Ovary (tissue), 9 donors: ENCODE measurements around the gene ITPKC. TPM values are rescaled to one million over a fixed set of nuclear protein-coding genes. Genes with fewer than 3 reads are reported as not detected.

ENCODE experiments used
- DNase-seq, 5 donors: peaks; one replicate each; pipeline ENCODE4 v3.0.0-alpha.2; 2019 to 2020
- H3K27ac ChIP-seq, 2 donors: fragments of 200-600 bp; one replicate each; pipeline versions ENCODE4 v1.5.1 to v1.8.0; 2019 to 2022
- H3K27me3 ChIP-seq: fragments of 200-600 bp; one replicate; pipeline ENCODE4 v1.8.0; 2022
- H3K36me3 ChIP-seq: fragments of 200-600 bp; sonication (generic); one replicate; pipeline ENCODE4 v1.5.1; 2019
- H3K4me1 ChIP-seq: one replicate; pipeline ENCODE4 v1.8.1; 2013; ENCODE audit warnings: mild to moderate bottlenecking, moderate library complexity; ENCODE audit not compliant: insufficient read depth
- H3K4me3 ChIP-seq: fragments of 200-600 bp; sonication (generic); one replicate; pipeline ENCODE4 v1.5.1; 2017
- H3K9me3 ChIP-seq, 2 donors: fragments of 200-600 bp in 1 of 2; sonication (generic) in 1 of 2; one replicate each; pipeline versions ENCODE4 v1.5.1 to v1.8.1; 2013 to 2019; ENCODE audit warnings: mild to moderate bottlenecking in 1 of 2, moderate library complexity in 1 of 2
- CTCF ChIP-seq, 3 donors: fragments of 450-650 bp in 2 of 3; fragments of 200-600 bp in 1 of 3; IDR thresholded peaks; one replicate each; pipeline versions ENCODE4 v1.5.1 to v1.8.0; 2016 to 2022; ENCODE audit warnings: antibody characterized with exemption in 3 of 3, mild to moderate bottlenecking in 1 of 3
- EP300 ChIP-seq: sonication (generic); formaldehyde crosslinking; IDR thresholded peaks from one replicate; pipeline ENCODE4 v1.6.1; 2017; ENCODE audit warnings: antibody characterized with exemption
- POLR2A ChIP-seq: fragments of 450-650 bp; IDR thresholded peaks from one replicate; pipeline ENCODE4 v1.6.1; 2017; ENCODE audit warnings: antibody characterized with exemption, mild to moderate bottlenecking, moderate library complexity
- WGBS, 3 donors: extraction: QIAGEN DNeasy Blood & Tissue Kit in 1 of 3; methylation state at CpG; one replicate each; pipeline versions ENCODE4 v1.1.5 to v1.1.7; 2013 to 2017; 5-methylcytosine and 5-hydroxymethylcytosine counted together
- intact Hi-C, 4 donors: fragments of 100-400 bp; cut with DNase I; formaldehyde crosslinking; loops; one replicate each; pipeline versions ENCODE4 v1.11.0 to v1.15.1; 2022 to 2023
- polyA plus RNA-seq, 2 donors: library from polyadenylated mRNA; stranded (reverse); fragments of 200-250 nt in 1 of 2; fragments of 350-450 nt in 1 of 2; fragmentation: Illumina TruSeq in 1 of 2; extraction: RNeasy Lipid Tissue Mini Kit (QIAGEN cat#74804) in 1 of 2; gene quantifications; one replicate each; pipeline ENCODE4 v1.2.3, GENCODE V29; 2013 to 2014
- total RNA-seq, 7 donors: library from RNA; depleted of rRNA in 2 of 7; stranded (reverse); fragments of >200 nt in 2 of 7; fragmentation: NEBNext Ultra II Directional in 3 of 7; extraction: Animal tissue kit (Norgen Biotek cat#: 25700) in 3 of 7; gene quantifications; one replicate each; pipeline versions ENCODE4 v1.1.0 to v1.2.4, GENCODE V29; 2016 to 2023
- donor health status: DM: no; HTN: no; CAD: no; lungs with moderate emphysema.
- donor health status: DM: no; HTN: no; CAD: no.
- donor health status: Bipolar disorder and iron deficiency.
- donor health status: DM: yes; HTN: yes; CAD: no.
- donor health status: DM: no; HTN: no; CAD: no.
- donor health status: DM: yes; HTN: yes; CAD: no.

The ITPKC gene
- total and polyA plus RNA-seq, 9 donors, result 6.5 to 117 (median 19.1) TPM

- no peak for TF ChIP-seq EP300
- no peak for TF ChIP-seq CTCF (IDR thresholded peaks at IDR 0.05)
- no peak for TF ChIP-seq POLR2A
Observed at GRCh38 chr19:40672038-40672437, 44.9 kb upstream of the ITPKC start.

GRCh38 chr19:40672573-40673299, 44.2 kb upstream of the ITPKC start:
- Histone ChIP-seq H3K27ac (no peak overlapping the region), H3K36me3 (no peaks in the 10 kb centered on the region), H3K4me1 (no peaks in the 10 kb centered on the region), H3K27me3 (no peaks in the 10 kb centered on the region), H3K9me3 (no peaks in the 10 kb centered on the region), H3K4me3 (no peak overlapping the region)
- WGBS, 3 donors, result 89 to 92% (median 91%) methylated on average over 7 of the region's 7 CpGs
- TF ChIP-seq CTCF (IDR thresholded peaks at IDR 0.05) (no peak), EP300 (no peak), POLR2A (no peak)
- no peak for DNase-seq
- intact Hi-C loops, result no loop called here

More at GRCh38 chr19:40672038-40672437, 44.9 kb upstream of the ITPKC start:
- H3K27ac ChIP-seq, result no peak overlapping the region
- no peak overlapping the region for H3K4me3 ChIP-seq
- H3K4me1 ChIP-seq, result no peaks in the 10 kb centered on the region
- H3K27me3 ChIP-seq, result no peaks in the 10 kb centered on the region
- no peaks in the 10 kb centered on the region for H3K36me3 ChIP-seq
- WGBS, 3 donors, result 68 to 77% (median 73%) methylated on average over 2 of the region's 2 CpGs
- no peaks in the 10 kb centered on the region for H3K9me3 ChIP-seq
- intact Hi-C loops, result no loop called here
- DNase-seq, result no peak

- DNase-seq, result no peak
- Histone ChIP-seq H3K36me3 (no peaks in the 10 kb centered on the region), H3K9me3 (no peaks in the 10 kb centered on the region), H3K4me1 (no peaks in the 10 kb centered on the region), H3K27ac (no peak overlapping the region), H3K4me3 (no peak overlapping the region), H3K27me3 (no peaks in the 10 kb centered on the region)
- 90 to 94% (median 92%) methylated on average over 11 of the region's 11 CpGs for WGBS, 3 donors
- TF ChIP-seq POLR2A (no peak), EP300 (no peak), CTCF (IDR thresholded peaks at IDR 0.05) (no peak)
- intact Hi-C loops, result no loop called here
Observed at GRCh38 chr19:40673397-40673796, 43.5 kb upstream of the ITPKC start.

- Histone ChIP-seq H3K4me3 (no peak overlapping the region), H3K4me1 (no peaks in the 10 kb centered on the region), H3K36me3 (no peaks in the 10 kb centered on the region), H3K27me3 (no peaks in the 10 kb centered on the region), H3K9me3 (no peaks in the 10 kb centered on the region), H3K27ac (no peak overlapping the region)
- intact Hi-C loops, result no loop called here
- DNase-seq, result no peak
- 69 to 82% (median 75%) methylated on average over 3 of the region's 3 CpGs for WGBS, 3 donors
- TF ChIP-seq POLR2A, result no peak
- TF ChIP-seq EP300, result no peak
- TF ChIP-seq CTCF (IDR thresholded peaks at IDR 0.05), result no peak
Observed at GRCh38 chr19:40674291-40674690, 42.6 kb upstream of the ITPKC start.
